Trophoblast cell (in vitro differentiated cells and primary cell): ENCODE measurements around the gene CLASRP.

ENCODE experiments used
- DNase-seq, 2 donors: peaks; one replicate each; pipeline ENCODE4 v3.0.0-alpha.2; 2016
- H2AFZ ChIP-seq: 2 replicates; pipeline ENCODE4 v1.6.1; 2013; ENCODE audit warnings: low read length, moderate library complexity, mild to moderate bottlenecking; ENCODE audit not compliant: insufficient read depth, poor library complexity
- H2AK5ac ChIP-seq: 2 replicates; pipeline ENCODE4 v1.6.1; 2013; ENCODE audit warnings: mild to moderate bottlenecking, low read length
- H2BK120ac ChIP-seq: 2 replicates; pipeline ENCODE4 v1.6.1; 2013; ENCODE audit warnings: low read length, mild to moderate bottlenecking, moderate library complexity; ENCODE audit not compliant: insufficient read depth, poor library complexity
- H2BK12ac ChIP-seq: 2 replicates; pipeline ENCODE4 v1.6.1; 2013; ENCODE audit warnings: mild to moderate bottlenecking, low read length, moderate library complexity
- H2BK5ac ChIP-seq: 2 replicates; pipeline ENCODE4 v1.6.1; 2013; ENCODE audit warnings: low read length, low read depth, moderate library complexity, mild to moderate bottlenecking; ENCODE audit not compliant: poor library complexity
- H3K14ac ChIP-seq: 2 replicates; pipeline ENCODE4 v1.6.1; 2013; ENCODE audit warnings: mild to moderate bottlenecking, low read length
- H3K18ac ChIP-seq: 2 replicates; pipeline ENCODE4 v1.6.1; 2013; ENCODE audit warnings: mild to moderate bottlenecking, low read length
- H3K23ac ChIP-seq: 2 replicates; pipeline ENCODE4 v1.6.1; 2013; ENCODE audit warnings: low read length
- H3K27ac ChIP-seq: 2 replicates; pipeline ENCODE4 v1.5.1; 2013; ENCODE audit warnings: low read depth, mild to moderate bottlenecking, inconsistent platforms, low read length, moderate library complexity
- H3K27me3 ChIP-seq: 2 replicates; pipeline ENCODE4 v1.6.1; 2013; ENCODE audit warnings: inconsistent platforms, mild to moderate bottlenecking, low read length, moderate library complexity; ENCODE audit not compliant: insufficient read depth
- H3K36me3 ChIP-seq, 2 experiments: 1 replicate in 1 of 2; 2 replicates in 1 of 2; pipeline ENCODE4 v1.6.1; 2013; ENCODE audit warnings: low read length in 2 of 2, mild to moderate bottlenecking in 2 of 2, moderate library complexity in 1 of 2; ENCODE audit not compliant: insufficient read depth in 2 of 2, control insufficient read depth in 1 of 2
- H3K4ac ChIP-seq: 2 replicates; pipeline ENCODE4 v1.6.1; 2013; ENCODE audit warnings: low read depth, mild to moderate bottlenecking, low read length, moderate library complexity
- H3K4me1 ChIP-seq, 2 experiments: 1 replicate in 1 of 2; 2 replicates in 1 of 2; pipeline ENCODE4 v1.6.1; 2013; ENCODE audit warnings: low read length in 2 of 2, mild to moderate bottlenecking in 2 of 2, moderate library complexity in 1 of 2; ENCODE audit not compliant: insufficient read depth in 2 of 2, control insufficient read depth in 1 of 2
- H3K4me2 ChIP-seq: 2 replicates; pipeline ENCODE4 v1.6.1; 2013; ENCODE audit warnings: inconsistent platforms, mild to moderate bottlenecking, low read length, moderate library complexity
- H3K4me3 ChIP-seq: 2 replicates; pipeline ENCODE4 v1.5.1; 2013; ENCODE audit warnings: mild to moderate bottlenecking, low read depth, low read length, inconsistent platforms
- H3K79me1 ChIP-seq: one replicate; pipeline ENCODE4 v1.6.1; 2013; ENCODE audit warnings: low read length
- H3K79me2 ChIP-seq: 2 replicates; pipeline ENCODE4 v1.6.1; 2013; ENCODE audit warnings: low read length, mild to moderate bottlenecking; ENCODE audit not compliant: control insufficient read depth, insufficient read depth, poor library complexity
- H3K9ac ChIP-seq: 2 replicates; pipeline ENCODE4 v1.6.1; 2013; ENCODE audit warnings: mild to moderate bottlenecking, low read length
- H3K9me3 ChIP-seq: 2 replicates; pipeline ENCODE4 v1.6.1; 2013; ENCODE audit warnings: low read depth, mild to moderate bottlenecking, control low read depth, inconsistent platforms, low read length; ENCODE audit not compliant: insufficient read depth
- H4K12ac ChIP-seq: 2 replicates; pipeline ENCODE4 v1.6.1; 2013; ENCODE audit warnings: low read depth, mild to moderate bottlenecking, low read length, moderate library complexity
- H4K8ac ChIP-seq: 2 replicates; pipeline ENCODE4 v1.6.1; 2013; ENCODE audit warnings: low read depth, mild to moderate bottlenecking, low read length, moderate library complexity
- H4K91ac ChIP-seq: one replicate; pipeline ENCODE4 v1.6.1; 2013; ENCODE audit warnings: low read depth, mild to moderate bottlenecking, low read length, moderate library complexity
- WGBS: extraction: QIAGEN DNeasy Blood & Tissue Kit; methylation state at CpG from one replicate; pipeline ENCODE4 v1.1.7; 2013; ENCODE audit warnings: missing lambda C conversion rate; ENCODE audit not compliant: insufficient read length, insufficient coverage; ENCODE audit errors: extremely low coverage; 5-methylcytosine and 5-hydroxymethylcytosine counted together

The CLASRP gene

GRCh38 chr19:45086480-45086879, 47.6 kb downstream of the CLASRP start:
- Histone ChIP-seq H2AFZ (no peak overlapping the region), H3K18ac (no peak overlapping the region), H3K79me1 (no peaks in the 10 kb centered on the region), H4K91ac (no peak overlapping the region), H2AK5ac (no peak overlapping the region), H3K36me3 (peaks cover 28 to 34% of the 10 kb centered on the region in 2 experiments), H3K23ac (no peak overlapping the region), H3K9ac (no peak overlapping the region), H2BK120ac (no peak overlapping the region), H4K12ac (no peak overlapping the region), H3K27me3 (no peaks in the 10 kb centered on the region), H2BK5ac (no peak overlapping the region), H3K79me2 (no peaks in the 10 kb centered on the region), H4K8ac (no peak overlapping the region), H3K9me3 (peaks cover 3% of the 10 kb centered on the region), H2BK12ac (no peak overlapping the region), H3K4ac (no peak overlapping the region), H3K14ac (no peak overlapping the region), H3K4me1 (peaks cover 4 to 9% of the 10 kb centered on the region in 2 experiments), H3K4me2 (no peak overlapping the region), H3K27ac (no peak overlapping the region), H3K4me3 (no peak overlapping the region)
- DNase-seq = no peak
- no CpG with 5 or more reads among the region's 4 CpGs for WGBS

DNA sequence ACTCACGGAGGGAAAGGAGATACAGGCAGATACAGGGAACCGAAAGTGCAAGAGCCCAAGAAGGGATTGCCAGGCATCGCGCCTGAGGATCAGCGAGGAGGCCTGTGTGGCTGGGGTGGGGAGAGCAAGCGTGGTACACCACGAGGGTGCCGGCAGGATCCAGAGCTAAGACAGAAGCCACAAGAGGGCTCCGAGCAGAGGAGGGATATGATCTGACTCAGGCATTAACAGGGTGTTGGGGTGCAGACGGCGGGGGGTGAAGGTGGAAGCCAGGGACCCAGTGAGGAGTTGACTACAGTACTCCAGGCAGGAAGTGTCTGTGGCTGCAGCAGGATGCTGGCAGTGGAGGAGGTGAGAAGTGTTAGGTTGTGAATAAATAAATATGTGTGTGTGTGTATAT, 48.7 kb downstream of the CLASRP start:
- no peak overlapping the region for H4K91ac ChIP-seq
- no peak overlapping the region for H3K9ac ChIP-seq
- no peak overlapping the region for H3K23ac ChIP-seq
- no peak overlapping the region for H3K4ac ChIP-seq
- no peak overlapping the region for H2AK5ac ChIP-seq
- H3K14ac ChIP-seq = no peak overlapping the region
- no peak overlapping the region for H3K27ac ChIP-seq
- H4K12ac ChIP-seq = no peak overlapping the region
- no peaks in the 10 kb centered on the region for H3K27me3 ChIP-seq
- peaks cover 3% of the 10 kb centered on the region for H3K79me1 ChIP-seq
- DNase-seq = no peak
- H2AFZ ChIP-seq = no peak overlapping the region
- H3K79me2 ChIP-seq = peaks cover 2% of the 10 kb centered on the region
- no CpG with 5 or more reads among the region's 11 CpGs for WGBS
- H2BK5ac ChIP-seq = no peak overlapping the region
- peaks cover 4 to 9% of the 10 kb centered on the region in 2 experiments for H3K4me1 ChIP-seq
- no peak overlapping the region for H3K4me3 ChIP-seq
- H2BK12ac ChIP-seq = no peak overlapping the region
- H3K36me3 ChIP-seq = peaks cover 19 to 26% of the 10 kb centered on the region in 2 experiments
- no peak overlapping the region for H2BK120ac ChIP-seq
- no peak overlapping the region for H3K18ac ChIP-seq
- H4K8ac ChIP-seq = no peak overlapping the region
- H3K4me2 ChIP-seq = no peak overlapping the region
- H3K9me3 ChIP-seq = no peaks in the 10 kb centered on the region

DNA sequence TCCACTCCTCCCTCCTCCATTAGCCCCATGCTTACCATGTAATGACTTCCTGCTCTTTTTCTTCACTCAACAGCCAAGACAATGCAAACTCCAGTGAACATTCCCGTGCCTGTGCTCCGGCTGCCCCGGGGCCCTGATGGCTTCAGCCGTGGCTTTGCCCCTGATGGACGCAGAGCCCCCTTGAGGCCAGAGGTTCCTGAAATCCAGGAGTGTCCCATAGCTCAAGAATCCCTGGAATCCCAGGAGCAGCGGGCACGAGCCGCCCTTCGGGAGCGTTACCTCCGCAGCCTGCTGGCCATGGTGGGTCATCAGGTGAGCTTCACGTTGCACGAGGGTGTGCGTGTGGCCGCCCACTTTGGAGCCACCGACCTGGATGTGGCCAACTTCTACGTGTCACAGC, 51.2 kb downstream of the CLASRP start:
- no peaks in the 10 kb centered on the region for H3K9me3 ChIP-seq
- H3K18ac ChIP-seq = no peak overlapping the region
- H3K4ac ChIP-seq = no peak overlapping the region
- peak; percentile 35 to 56 for DNase-seq
- H2AK5ac ChIP-seq = no peak overlapping the region
- H3K14ac ChIP-seq = no peak overlapping the region
- H3K79me1 ChIP-seq = peaks cover 10% of the 10 kb centered on the region
- no peak overlapping the region for H4K8ac ChIP-seq
- no peak overlapping the region for H2AFZ ChIP-seq
- no peak overlapping the region for H4K91ac ChIP-seq
- no peak overlapping the region for H3K27ac ChIP-seq
- H3K4me3 ChIP-seq = no peak overlapping the region
- no peak overlapping the region for H2BK12ac ChIP-seq
- peaks cover 13 to 15% of the 10 kb centered on the region in 2 experiments for H3K4me1 ChIP-seq
- no peak overlapping the region for H2BK5ac ChIP-seq
- H3K23ac ChIP-seq = no peak overlapping the region
- H3K9ac ChIP-seq = no peak overlapping the region
- no peaks in the 10 kb centered on the region for H3K27me3 ChIP-seq
- H3K4me2 ChIP-seq = no peak overlapping the region
- peaks cover 19 to 26% of the 10 kb centered on the region in 2 experiments for H3K36me3 ChIP-seq
- peaks cover 20% of the 10 kb centered on the region for H3K79me2 ChIP-seq
- no peak overlapping the region for H2BK120ac ChIP-seq
- no peak overlapping the region for H4K12ac ChIP-seq
- no CpG with 5 or more reads among the region's 17 CpGs for WGBS

- Histone ChIP-seq H3K4me1 (peaks cover 13 to 15% of the 10 kb centered on the region in 2 experiments), H3K27ac (no peak overlapping the region), H2AFZ (no peak overlapping the region), H4K8ac (no peak overlapping the region), H4K91ac (no peak overlapping the region), H3K79me1 (peaks cover 10% of the 10 kb centered on the region), H4K12ac (no peak overlapping the region), H3K9ac (no peak overlapping the region), H3K27me3 (no peaks in the 10 kb centered on the region), H3K79me2 (peaks cover 22% of the 10 kb centered on the region), H3K18ac (no peak overlapping the region), H3K14ac (no peak overlapping the region), H3K23ac (no peak overlapping the region), H2BK120ac (no peak overlapping the region), H3K4ac (no peak overlapping the region), H2AK5ac (no peak overlapping the region), H3K4me2 (no peak overlapping the region), H2BK12ac (no peak overlapping the region), H3K9me3 (no peaks in the 10 kb centered on the region), H3K36me3 (peaks cover 19 to 23% of the 10 kb centered on the region in 2 experiments), H3K4me3 (no peak overlapping the region), H2BK5ac (no peak overlapping the region)
- WGBS = no CpG with 5 or more reads among the region's 5 CpGs
- no peak for DNase-seq
These were observed 51.8 kb downstream of the CLASRP start for GRCh38 chr19:45090606-45091005.
